Transverse colon (tissue), 4 donors: ENCODE data around the gene GPSM1.

Source experiments
- CTCF ChIP-seq, 5 experiments: fragments of 200-600 bp in 3 of 5; fragments of 450-650 bp in 2 of 5; sonication (generic) in 3 of 5; IDR thresholded peaks; 1 replicate in 2 of 5; 2 replicates in 3 of 5; pipeline ENCODE4 v1.5.1; 2016 to 2017; ENCODE audit warnings: antibody characterized with exemption in 5 of 5, inconsistent platforms in 3 of 5, mild to moderate bottlenecking in 2 of 5, moderate library complexity in 1 of 5
- EP300 ChIP-seq: sonication (generic); formaldehyde crosslinking; IDR thresholded peaks from one replicate; pipeline ENCODE4 v1.6.1; 2017; ENCODE audit warnings: antibody characterized with exemption, low read depth
- POLR2A ChIP-seq: fragments of 450-650 bp; IDR thresholded peaks from one replicate; pipeline ENCODE4 v1.6.1; 2016; ENCODE audit warnings: antibody characterized with exemption, mild to moderate bottlenecking, moderate library complexity
- POLR2AphosphoS5 ChIP-seq, 3 donors: sonication (generic); formaldehyde crosslinking; IDR thresholded peaks; one replicate each; pipeline ENCODE4 v1.6.1; 2016; ENCODE audit warnings: antibody characterized with exemption in 3 of 3

DNA sequence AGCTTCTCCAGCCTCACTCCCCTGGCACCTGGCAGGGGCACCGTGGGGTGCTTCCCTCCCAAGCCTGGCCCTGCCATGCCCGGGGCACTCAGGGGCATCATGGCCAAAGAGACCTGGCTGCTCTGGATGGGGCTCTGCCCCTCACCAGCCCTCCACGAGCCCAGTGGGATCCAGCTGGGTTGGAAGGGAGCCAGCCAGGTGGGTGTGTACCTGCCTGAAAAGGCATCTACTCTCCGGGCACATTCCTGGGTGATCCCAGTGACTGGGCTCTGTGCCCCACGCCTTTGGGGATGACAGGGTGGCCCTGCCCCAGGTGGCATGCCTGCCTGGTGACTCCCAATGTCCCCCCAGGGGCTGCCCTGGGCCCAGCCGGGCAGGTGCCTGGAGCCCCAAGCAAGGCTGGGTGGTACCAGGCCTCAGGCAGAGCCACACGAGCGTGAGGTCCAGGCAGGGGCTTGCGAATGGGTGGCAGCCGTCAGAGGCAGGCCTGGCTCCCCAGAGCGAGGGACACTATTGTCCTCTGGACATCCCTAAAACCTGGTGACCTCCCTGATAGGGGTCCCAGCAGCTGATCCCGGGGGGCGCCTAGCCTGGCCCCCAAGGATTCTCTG, 777 bp downstream of the GPSM1 start:
- TF ChIP-seq CTCF (IDR thresholded peaks at IDR 0.05) (no peak), POLR2A (no peak), EP300 (no peak), POLR2AphosphoS5 (IDR thresholded peaks at IDR 0.05) (no peak)
